Naive thymus-derived CD4-positive, alpha-beta T cell (primary cell): ENCODE data around the gene AFDN. TPM values are rescaled to one million over a fixed set of nuclear protein-coding genes. Genes with fewer than 3 reads are reported as not detected.

Experiments
- ATAC-seq: fragments of 150-1000 bp; cut with Tn5 transposase; 2 replicates; pipeline ENCODE4 v1.10.0; 2021; ENCODE audit warnings: mild to moderate bottlenecking, moderate library complexity
- CTCF ChIA-PET: fragments of 350-600 bp; sonication (Branson Sonifier 250); formaldehyde crosslinking; loops from one replicate; lab custom pipeline; 2021; ENCODE audit warnings: antibody characterized with exemption; lab: Charles Lee
- POLR2A ChIA-PET: fragments of 350-600 bp; sonication (Branson Sonifier 250); formaldehyde crosslinking; loops from one replicate; lab custom pipeline; 2021; ENCODE audit warnings: antibody characterized with exemption, inconsistent platforms; lab: Charles Lee
- DNase-seq, 9 donors: peaks; one replicate each; pipeline versions ENCODE4 v3.0.0 to v3.0.0-alpha.2; 2020 to 2022; ENCODE audit warnings: mixed read lengths in 1 of 9
- H3K27ac ChIP-seq: one replicate; pipeline ENCODE4 v1.7.0; 2013; ENCODE audit warnings: mild to moderate bottlenecking, low read depth, low read length, moderate library complexity
- H3K27me3 ChIP-seq, 2 donors: one replicate each; pipeline ENCODE4 v1.7.0; 2013; ENCODE audit warnings: low read length in 2 of 2, mild to moderate bottlenecking in 2 of 2, moderate library complexity in 2 of 2; ENCODE audit not compliant: control insufficient read depth in 2 of 2, insufficient read depth in 2 of 2
- H3K36me3 ChIP-seq, 3 experiments: 1 replicate in 2 of 3; 2 replicates in 1 of 3; pipeline ENCODE4 v1.7.0; 2013; ENCODE audit warnings: low read length in 3 of 3, mild to moderate bottlenecking in 3 of 3, moderate library complexity in 1 of 3; ENCODE audit not compliant: insufficient read depth in 3 of 3, control insufficient read depth in 2 of 3
- H3K4me1 ChIP-seq, 2 donors: one replicate each; pipeline ENCODE4 v1.7.0; 2013; ENCODE audit warnings: low read length in 2 of 2, mild to moderate bottlenecking in 2 of 2, moderate library complexity in 1 of 2; ENCODE audit not compliant: control insufficient read depth in 2 of 2, insufficient read depth in 2 of 2
- H3K4me3 ChIP-seq: 2 replicates; pipeline ENCODE4 v1.7.0; 2013; ENCODE audit warnings: mild to moderate bottlenecking, low read length
- H3K9me3 ChIP-seq, 3 experiments: 1 replicate in 2 of 3; 2 replicates in 1 of 3; pipeline ENCODE4 v1.7.0; 2013; ENCODE audit warnings: low read length in 3 of 3; ENCODE audit not compliant: control insufficient read depth in 2 of 3
- H3K27ac Mint-ChIP-seq, 9 donors: one replicate each; pipeline ENCODE4 v1.8.0; 2020 to 2022; ENCODE audit warnings: mixed read lengths in 9 of 9, mild to moderate bottlenecking in 8 of 9, moderate library complexity in 5 of 9, inconsistent platforms in 2 of 9
- H3K27me3 Mint-ChIP-seq, 5 donors: one replicate each; pipeline ENCODE4 v1.8.0; 2021 to 2022; ENCODE audit warnings: mixed read lengths in 5 of 5, mild to moderate bottlenecking in 1 of 5
- H3K36me3 Mint-ChIP-seq, 5 donors: one replicate each; pipeline ENCODE4 v1.8.0; 2020 to 2022; ENCODE audit warnings: mixed read lengths in 5 of 5, mild to moderate bottlenecking in 3 of 5, inconsistent platforms in 1 of 5
- H3K4me1 Mint-ChIP-seq, 7 donors: one replicate each; pipeline ENCODE4 v1.8.0; 2020 to 2022; ENCODE audit warnings: mixed read lengths in 7 of 7, mild to moderate bottlenecking in 3 of 7, inconsistent platforms in 1 of 7
- H3K4me3 Mint-ChIP-seq, 10 donors: one replicate each; pipeline ENCODE4 v1.8.0; 2020 to 2022; ENCODE audit warnings: mild to moderate bottlenecking in 10 of 10, mixed read lengths in 10 of 10, moderate library complexity in 6 of 10, inconsistent platforms in 2 of 10
- H3K9me3 Mint-ChIP-seq, 11 donors: one replicate each; pipeline ENCODE4 v1.8.0; 2020 to 2022; ENCODE audit warnings: mixed read lengths in 11 of 11, mild to moderate bottlenecking in 4 of 11, inconsistent platforms in 1 of 11, moderate library complexity in 1 of 11
- intact Hi-C, 2 donors: fragments of 100-400 bp; cut with micrococcal nuclease; formaldehyde crosslinking; loops; one replicate each; pipeline ENCODE4 v1.15.1; 2023
- polyA plus RNA-seq, 2 donors: library from polyadenylated mRNA; unstranded; fragments of 300-500 nt; fragmentation: Illumina TruSeq; gene quantifications; one replicate each; pipeline ENCODE4 v1.2.3, GENCODE V29; 2021
- total RNA-seq, 6 experiments: library from RNA in 5 of 6; stranded (reverse) in 5 of 6; gene quantifications; 1 replicate in 5 of 6; 2 replicates in 1 of 6; pipeline ENCODE4 v1.2.3 and lab custom pipeline; 2021 to 2026

AFDN gene
- total and polyA plus RNA-seq, 7 experiments from 2014 or later: 0.08 to 55.1 (median 3.6) TPM

GRCh38 chr6:167807756-167808155, 19.0 kb upstream of the AFDN start:
- ATAC-seq (no peak), DNase-seq (no peak)
- no peak overlapping the region for H3K27ac Mint-ChIP-seq
- no peaks in the 10 kb centered on the region for H3K36me3 Mint-ChIP-seq
- intact Hi-C loops: no loop called here
- POLR2A ChIA-PET: no interaction called here
- Histone ChIP-seq H3K27me3 (no peaks in the 10 kb centered on the region), H3K36me3 (no peaks in the 10 kb centered on the region), H3K9me3 (no peaks in the 10 kb centered on the region), H3K27ac (no peak overlapping the region), H3K4me3 (no peak overlapping the region), H3K4me1 (no peaks in the 10 kb centered on the region)
- CTCF ChIA-PET: interaction anchor here (0.7 kb wide), 1 partner anchor 290 kb away, joined by 5 read pairs; no protein-coding TSS in a partner anchor
- no peak overlapping the region for H3K4me3 Mint-ChIP-seq
- H3K4me1 Mint-ChIP-seq: peaks cover 0 to 5% (median 0%) of the 10 kb centered on the region in 7 donors
- peaks cover 39 to 64% (median 41%) of the 10 kb centered on the region in 5 donors for H3K27me3 Mint-ChIP-seq
- peaks cover 0 to 3% (median 0%) of the 10 kb centered on the region in 11 donors for H3K9me3 Mint-ChIP-seq

- no peak for DNase-seq
- no peak overlapping the region for H3K27ac ChIP-seq
- no peaks in the 10 kb centered on the region for H3K9me3 ChIP-seq
- H3K27me3 ChIP-seq: no peaks in the 10 kb centered on the region
- ATAC-seq: no peak
- H3K4me1 Mint-ChIP-seq: peaks cover 0 to 5% (median 0%) of the 10 kb centered on the region in 7 donors
- no peaks in the 10 kb centered on the region for H3K4me1 ChIP-seq
- no peaks in the 10 kb centered on the region for H3K36me3 ChIP-seq
- H3K36me3 Mint-ChIP-seq: no peaks in the 10 kb centered on the region
- no peak overlapping the region for H3K27ac Mint-ChIP-seq
- POLR2A ChIA-PET: no interaction called here
- H3K4me3 ChIP-seq: no peak overlapping the region
- H3K27me3 Mint-ChIP-seq: peaks cover 27 to 54% (median 43%) of the 10 kb centered on the region in 5 donors
- intact Hi-C loops: no loop called here
- no peak overlapping the region for H3K4me3 Mint-ChIP-seq
- CTCF ChIA-PET: no interaction called here
- H3K9me3 Mint-ChIP-seq: peaks cover 0 to 4% (median 0%) of the 10 kb centered on the region in 11 donors
These were observed 15.7 kb upstream of the AFDN start for GRCh38 chr6:167811040-167811439.

GRCh38 chr6:167811442-167812087, 15.1 kb upstream of the AFDN start:
- H3K27ac ChIP-seq: no peak overlapping the region
- DNase-seq (no peak), ATAC-seq (no peak)
- intact Hi-C loops: no loop called here
- H3K9me3 Mint-ChIP-seq: peaks cover 0 to 4% (median 0%) of the 10 kb centered on the region in 11 donors
- POLR2A ChIA-PET: no interaction called here
- H3K4me3 Mint-ChIP-seq: no peak overlapping the region
- no peaks in the 10 kb centered on the region for H3K36me3 Mint-ChIP-seq
- CTCF ChIA-PET: no interaction called here
- no peak overlapping the region for H3K27ac Mint-ChIP-seq
- H3K36me3 ChIP-seq: no peaks in the 10 kb centered on the region
- H3K27me3 Mint-ChIP-seq: peaks cover 27 to 49% (median 43%) of the 10 kb centered on the region in 5 donors
- H3K4me1 ChIP-seq: no peaks in the 10 kb centered on the region
- no peak overlapping the region for H3K4me3 ChIP-seq
- H3K4me1 Mint-ChIP-seq: peaks cover 0 to 5% (median 0%) of the 10 kb centered on the region in 7 donors
- no peaks in the 10 kb centered on the region for H3K9me3 ChIP-seq
- no peaks in the 10 kb centered on the region for H3K27me3 ChIP-seq

GRCh38 chr6:167812088-167812487, 14.6 kb upstream of the AFDN start:
- Mint-ChIP-seq H3K27me3 (peaks cover 28 to 50% (median 46%) of the 10 kb centered on the region in 5 donors), H3K9me3 (peaks cover 0 to 4% (median 0%) of the 10 kb centered on the region in 11 donors), H3K27ac (no peak overlapping the region), H3K36me3 (no peaks in the 10 kb centered on the region), H3K4me1 (peaks cover 0 to 5% (median 0%) of the 10 kb centered on the region in 7 donors), H3K4me3 (no peak overlapping the region)
- H3K4me1 ChIP-seq: no peaks in the 10 kb centered on the region
- POLR2A ChIA-PET: no interaction called here
- intact Hi-C loops: no loop called here
- CTCF ChIA-PET: no interaction called here
- H3K27me3 ChIP-seq: no peaks in the 10 kb centered on the region
- DNase-seq: no peak
- ATAC-seq: no peak
- H3K36me3 ChIP-seq: no peaks in the 10 kb centered on the region
- no peak overlapping the region for H3K27ac ChIP-seq
- no peak overlapping the region for H3K4me3 ChIP-seq
- no peaks in the 10 kb centered on the region for H3K9me3 ChIP-seq

- peak overlapping the region in 2 of 10 donors; percentile 4 to 60 for H3K4me3 Mint-ChIP-seq
These were observed 11.3 kb upstream of the AFDN start for GRCh38 chr6:167815296-167815980.

GRCh38 chr6:167817016-167817415, 9.7 kb upstream of the AFDN start:
- Histone ChIP-seq H3K9me3 (no peaks in the 10 kb centered on the region), H3K36me3 (no peaks in the 10 kb centered on the region), H3K4me1 (no peaks in the 10 kb centered on the region), H3K27ac (no peak overlapping the region), H3K4me3 (no peak overlapping the region), H3K27me3 (peaks cover 0 to 9% of the 10 kb centered on the region in 2 donors)
- intact Hi-C loops: no loop called here
- H3K27ac Mint-ChIP-seq: no peak overlapping the region
- peaks cover 0 to 3% (median 0%) of the 10 kb centered on the region in 5 donors for H3K36me3 Mint-ChIP-seq
- CTCF ChIA-PET: no interaction called here
- POLR2A ChIA-PET: no interaction called here
- H3K27me3 Mint-ChIP-seq: peaks cover 42 to 60% (median 54%) of the 10 kb centered on the region in 5 donors
- H3K4me1 Mint-ChIP-seq: no peaks in the 10 kb centered on the region
- peaks cover 0 to 4% (median 0%) of the 10 kb centered on the region in 11 donors for H3K9me3 Mint-ChIP-seq
- no peak for ATAC-seq
- no peak for DNase-seq
- H3K4me3 Mint-ChIP-seq: no peak overlapping the region

More at GRCh38 chr6:167815296-167815980, 11.3 kb upstream of the AFDN start:
- Histone ChIP-seq H3K4me1 (no peaks in the 10 kb centered on the region), H3K9me3 (no peaks in the 10 kb centered on the region), H3K4me3 (no peak overlapping the region), H3K27me3 (peaks cover 0 to 9% of the 10 kb centered on the region in 2 donors), H3K27ac (no peak overlapping the region), H3K36me3 (no peaks in the 10 kb centered on the region)
- Mint-ChIP-seq H3K27ac (no peak overlapping the region), H3K27me3 (peaks cover 42 to 58% (median 53%) of the 10 kb centered on the region in 5 donors), H3K9me3 (peaks cover 0 to 4% (median 0%) of the 10 kb centered on the region in 11 donors), H3K36me3 (peaks cover 0 to 3% (median 0%) of the 10 kb centered on the region in 5 donors), H3K4me1 (no peaks in the 10 kb centered on the region)
- ChIA-PET POLR2A (interaction anchor here (0.7 kb wide), 1 partner anchor 1102 kb away, joined by 3 read pairs; no protein-coding TSS in a partner anchor), CTCF (no interaction called here)
- intact Hi-C loops: no loop called here
- DNase-seq: no peak
- no peak for ATAC-seq
